NCI-H2107 (cell line): Measurements from ENCODE around the gene PPP1R3E.
"Not testable (repeated sequence)": the region's sequence is repeated elsewhere in the genome, so short reads cannot be mapped to it uniquely, and the experiment has no call there.

Source experiments
- DNase-seq: peaks from one replicate; lab custom pipeline; 2025; lab: John Stamatoyannopoulos, UW

Gene PPP1R3E

GRCh38 chr14:23297611-23298277 lies 4.9 kb downstream of the PPP1R3E start:
- DNase-seq = no peak

GRCh38 chr14:23297096-23297495 lies 5.6 kb downstream of the PPP1R3E start:
- no peak for DNase-seq

- DNase-seq = no peak
These were observed 6.5 kb downstream of the PPP1R3E start for GRCh38 chr14:23296012-23296777.

GRCh38 chr14:23294734-23295561 lies 7.7 kb downstream of the PPP1R3E start:
- peak; percentile 23 for DNase-seq

GRCh38 chr14:23286902-23287479 lies 15.7 kb downstream of the PPP1R3E start:
- no peak for DNase-seq

- peak; percentile 97 for DNase-seq
These were observed 16.4 kb downstream of the PPP1R3E start, which contains the start of gene HOMEZ for GRCh38 chr14:23286020-23286901. Gene HOMEZ, minus strand, starts transcription at chr14:23286132. Its CDS starts 180 bp downstream, at chr14:23285952.

GRCh38 chr14:23285530-23286019 lies 17.1 kb downstream of the PPP1R3E start:
- no peak for DNase-seq

- DNase-seq = no peak
These were observed 17.8 kb downstream of the PPP1R3E start for GRCh38 chr14:23284654-23285529.

GRCh38 chr14:23281247-23281646 lies 21.4 kb downstream of the PPP1R3E start:
- no peak for DNase-seq

GRCh38 chr14:23277928-23278327 lies 24.7 kb downstream of the PPP1R3E start:
- not testable (repeated sequence) for DNase-seq

GRCh38 chr14:23277189-23277588 lies 25.5 kb downstream of the PPP1R3E start:
- DNase-seq = no peak

GRCh38 chr14:23275412-23275811 lies 27.2 kb downstream of the PPP1R3E start:
- no peak for DNase-seq

GRCh38 chr14:23269193-23269592 lies 33.5 kb downstream of the PPP1R3E start:
- no peak for DNase-seq

- DNase-seq = not testable (repeated sequence)
These were observed 41.8 kb downstream of the PPP1R3E start for GRCh38 chr14:23260849-23261248.

- no peak for DNase-seq
These were observed 43.2 kb downstream of the PPP1R3E start for GRCh38 chr14:23259426-23259825.

- DNase-seq = no peak
These were observed 44.4 kb downstream of the PPP1R3E start for GRCh38 chr14:23258256-23258655.

GRCh38 chr14:23252420-23253333 lies 50.0 kb downstream of the PPP1R3E start:
- no peak for DNase-seq

GRCh38 chr14:23252006-23252405 lies 50.7 kb downstream of the PPP1R3E start:
- DNase-seq = no peak

GRCh38 chr14:23249824-23250223 lies 52.8 kb downstream of the PPP1R3E start:
- no peak for DNase-seq
